ENCODE measurements around the gene MISFA.

DNA sequence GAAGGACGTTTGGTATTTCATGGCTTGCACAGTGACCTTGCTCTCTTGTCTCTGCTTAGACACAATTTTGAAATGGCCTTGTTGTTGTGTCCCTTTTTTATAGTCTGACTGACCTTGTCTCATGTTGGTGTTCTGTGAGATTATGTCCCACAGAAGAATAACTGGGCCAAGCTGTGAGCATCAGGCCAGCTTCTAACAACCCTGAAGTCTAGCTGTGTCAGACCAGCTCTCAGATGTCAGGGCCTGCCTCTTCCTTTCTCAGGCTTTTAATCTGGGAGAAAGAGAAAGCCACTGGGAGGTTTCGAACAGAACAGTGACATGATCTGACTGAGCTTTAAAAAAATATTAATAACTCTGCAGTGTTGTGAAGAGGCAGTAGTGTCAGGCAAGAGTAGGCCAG is 9.0 kb upstream of the MISFA start:
- TF ChIP-seq, protein P1, sequence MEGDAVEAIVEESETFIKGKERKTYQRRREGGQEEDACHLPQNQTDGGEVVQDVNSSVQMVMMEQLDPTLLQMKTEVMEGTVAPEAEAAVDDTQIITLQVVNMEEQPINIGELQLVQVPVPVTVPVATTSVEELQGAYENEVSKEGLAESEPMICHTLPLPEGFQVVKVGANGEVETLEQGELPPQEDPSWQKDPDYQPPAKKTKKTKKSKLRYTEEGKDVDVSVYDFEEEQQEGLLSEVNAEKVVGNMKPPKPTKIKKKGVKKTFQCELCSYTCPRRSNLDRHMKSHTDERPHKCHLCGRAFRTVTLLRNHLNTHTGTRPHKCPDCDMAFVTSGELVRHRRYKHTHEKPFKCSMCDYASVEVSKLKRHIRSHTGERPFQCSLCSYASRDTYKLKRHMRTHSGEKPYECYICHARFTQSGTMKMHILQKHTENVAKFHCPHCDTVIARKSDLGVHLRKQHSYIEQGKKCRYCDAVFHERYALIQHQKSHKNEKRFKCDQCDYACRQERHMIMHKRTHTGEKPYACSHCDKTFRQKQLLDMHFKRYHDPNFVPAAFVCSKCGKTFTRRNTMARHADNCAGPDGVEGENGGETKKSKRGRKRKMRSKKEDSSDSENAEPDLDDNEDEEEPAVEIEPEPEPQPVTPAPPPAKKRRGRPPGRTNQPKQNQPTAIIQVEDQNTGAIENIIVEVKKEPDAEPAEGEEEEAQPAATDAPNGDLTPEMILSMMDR (IDR thresholded peaks at IDR 0.05), result no peak
- TF ChIP-seq POLR2A (IDR thresholded peaks at IDR 0.05), result no peak

Data from thyroid gland (tissue), 4 donors.